Tibial nerve (tissue), 3 donors: ENCODE results near the gene BFSP1.

Experiments
- CTCF ChIP-seq, 5 experiments: fragments of 200-600 bp in 3 of 5; fragments of 450-650 bp in 2 of 5; sonication (generic) in 3 of 5; IDR thresholded peaks; one replicate each; pipeline ENCODE4 v1.5.1; 2016 to 2019; ENCODE audit warnings: antibody characterized with exemption in 5 of 5, mild to moderate bottlenecking in 3 of 5, moderate library complexity in 2 of 5
- POLR2A ChIP-seq, 2 donors: fragments of 450-650 bp; IDR thresholded peaks; one replicate each; pipeline ENCODE4 v1.6.1; 2017; ENCODE audit warnings: antibody characterized with exemption in 2 of 2, mild to moderate bottlenecking in 2 of 2, moderate library complexity in 2 of 2

- no peak for TF ChIP-seq CTCF (IDR thresholded peaks at IDR 0.05)
- TF ChIP-seq POLR2A (IDR thresholded peaks at IDR 0.05), result no peak
Measured at GRCh38 chr20:17534077-17534476, 2.9 kb upstream of the BFSP1 start.
